ENCODE results near the gene MROH2A. TPM values are rescaled to one million over a fixed set of nuclear protein-coding genes. Genes with fewer than 3 reads are reported as not detected.
A peak's percentile ranks its signal among the peaks of the same experiment; 100 is the strongest.

The MROH2A gene
- total and polyA plus RNA-seq, 7 experiments from 2014 or later: not detected

DNA sequence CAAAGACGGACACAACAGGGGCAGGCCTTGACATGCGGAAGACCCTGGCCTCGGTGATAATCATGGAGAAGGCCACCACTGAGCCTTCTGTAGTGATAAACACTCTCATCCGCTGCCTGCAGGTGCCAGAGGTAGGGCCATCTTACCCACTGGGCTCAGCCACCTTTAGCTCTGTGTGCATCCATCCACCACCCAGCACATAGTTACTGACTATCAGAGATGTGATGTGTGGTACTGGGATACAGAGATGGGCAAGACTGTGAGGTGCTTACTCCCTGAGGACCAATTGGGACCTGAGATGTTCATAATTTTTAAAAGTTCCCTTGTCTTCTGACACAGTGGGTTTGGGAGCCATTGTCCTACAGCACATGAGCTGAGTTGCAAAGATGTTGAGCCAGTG is 1.6 kb downstream of the MROH2A start:
- peaks cover 12 to 55% (median 36%) of the 10 kb centered on the region in 5 donors for H3K27me3 Mint-ChIP-seq
- Histone ChIP-seq H3K4me1 (ENCODE audit: control insufficient read depth in 2 of 2, insufficient read depth in 2 of 2, low read length in 2 of 2) (no peaks in the 10 kb centered on the region), H3K27me3 (ENCODE audit: control insufficient read depth in 2 of 2, insufficient read depth in 2 of 2, low read length in 2 of 2) (no peaks in the 10 kb centered on the region), H3K4me3 (ENCODE audit: low read length) (no peak overlapping the region), H3K9me3 (ENCODE audit: control insufficient read depth in 2 of 3, low read length in 3 of 3) (no peaks in the 10 kb centered on the region), H3K36me3 (ENCODE audit: control insufficient read depth in 2 of 3, insufficient read depth in 3 of 3, low read length in 3 of 3) (no peaks in the 10 kb centered on the region), H3K27ac (ENCODE audit: low read depth, low read length) (no peak overlapping the region)
- no peak overlapping the region for H3K4me3 Mint-ChIP-seq
- no peaks in the 10 kb centered on the region for H3K4me1 Mint-ChIP-seq
- ChIA-PET CTCF (no interaction called here), POLR2A (no interaction called here)
- ATAC-seq (no peak), DNase-seq (no peak)
- H3K27ac Mint-ChIP-seq: no peak overlapping the region
- intact Hi-C loops (cut with micrococcal nuclease): no loop called here
- peaks cover 0 to 29% (median 13%) of the 10 kb centered on the region in 11 donors for H3K9me3 Mint-ChIP-seq
- peaks cover 0 to 6% (median 0%) of the 10 kb centered on the region in 5 donors for H3K36me3 Mint-ChIP-seq

DNA sequence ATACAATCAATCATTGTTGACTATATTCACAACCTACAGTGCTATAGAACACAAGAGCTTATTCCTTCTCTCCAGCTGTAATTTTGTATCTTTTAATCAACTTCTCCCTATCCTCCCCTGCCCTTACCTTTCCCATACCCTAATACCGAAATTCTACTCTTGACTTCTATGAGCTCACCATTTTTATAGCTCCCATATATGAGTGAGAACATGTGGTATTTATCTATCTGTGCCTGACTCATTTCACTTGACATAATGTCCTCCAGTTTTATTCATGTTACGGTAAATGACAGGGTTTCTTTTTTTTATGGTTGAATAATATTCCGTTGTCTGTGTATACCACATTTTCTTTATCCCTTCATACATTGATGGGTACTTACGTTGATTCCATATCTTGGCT is 2.6 kb downstream of the MROH2A start:
- intact Hi-C loops (cut with micrococcal nuclease): no loop called here
- Mint-ChIP-seq H3K27me3 (peaks cover 12 to 55% (median 39%) of the 10 kb centered on the region in 5 donors), H3K9me3 (peaks cover 0 to 24% (median 10%) of the 10 kb centered on the region in 11 donors), H3K4me3 (no peak overlapping the region), H3K27ac (no peak overlapping the region), H3K36me3 (peaks cover 0 to 3% (median 0%) of the 10 kb centered on the region in 5 donors), H3K4me1 (no peaks in the 10 kb centered on the region)
- no peak overlapping the region for H3K27ac ChIP-seq (ENCODE audit: low read depth, low read length)
- ChIA-PET CTCF (no interaction called here), POLR2A (no interaction called here)
- DNase-seq (no peak), ATAC-seq (no peak)
- no peaks in the 10 kb centered on the region for H3K36me3 ChIP-seq (ENCODE audit: control insufficient read depth in 2 of 3, insufficient read depth in 3 of 3, low read length in 3 of 3)
- H3K9me3 ChIP-seq (ENCODE audit: control insufficient read depth in 2 of 3, low read length in 3 of 3): no peaks in the 10 kb centered on the region
- no peaks in the 10 kb centered on the region for H3K4me1 ChIP-seq (ENCODE audit: control insufficient read depth in 2 of 2, insufficient read depth in 2 of 2, low read length in 2 of 2)
- H3K27me3 ChIP-seq (ENCODE audit: control insufficient read depth in 2 of 2, insufficient read depth in 2 of 2, low read length in 2 of 2): no peaks in the 10 kb centered on the region
- no peak overlapping the region for H3K4me3 ChIP-seq (ENCODE audit: low read length)

DNA sequence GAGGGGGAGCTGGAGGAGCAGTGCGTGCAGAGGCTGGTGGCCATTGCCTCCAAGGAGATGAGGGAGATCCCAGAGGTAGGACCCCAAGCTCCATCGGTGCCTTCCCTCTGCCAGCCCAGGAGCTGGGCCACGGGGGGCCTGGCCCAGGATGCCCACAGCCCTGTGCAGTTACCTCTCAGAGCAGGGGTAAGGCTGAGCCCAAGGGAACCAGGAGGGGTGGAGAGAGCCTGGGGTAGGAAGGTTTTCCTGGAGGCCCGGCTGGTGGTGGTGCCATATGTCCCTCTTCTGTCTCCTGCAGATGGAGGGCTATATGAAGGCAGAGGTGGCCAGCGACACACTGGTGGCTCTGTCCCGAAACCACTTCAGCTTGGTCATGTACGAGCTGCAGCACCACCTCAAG is 11.4 kb downstream of the MROH2A start:
- H3K4me1 ChIP-seq (ENCODE audit: control insufficient read depth in 2 of 2, insufficient read depth in 2 of 2, low read length in 2 of 2): no peaks in the 10 kb centered on the region
- Mint-ChIP-seq H3K9me3 (peaks cover 0 to 9% (median 4%) of the 10 kb centered on the region in 11 donors), H3K27ac (no peak overlapping the region), H3K36me3 (no peaks in the 10 kb centered on the region), H3K4me3 (no peak overlapping the region), H3K4me1 (no peaks in the 10 kb centered on the region), H3K27me3 (peaks cover 0 to 14% (median 5%) of the 10 kb centered on the region in 5 donors)
- H3K27me3 ChIP-seq (ENCODE audit: control insufficient read depth in 2 of 2, insufficient read depth in 2 of 2, low read length in 2 of 2): no peaks in the 10 kb centered on the region
- no peak for DNase-seq
- no peak overlapping the region for H3K27ac ChIP-seq (ENCODE audit: low read depth, low read length)
- no peak for ATAC-seq
- POLR2A ChIA-PET: no interaction called here
- CTCF ChIA-PET: no interaction called here
- no peaks in the 10 kb centered on the region for H3K36me3 ChIP-seq (ENCODE audit: control insufficient read depth in 2 of 3, insufficient read depth in 3 of 3, low read length in 3 of 3)
- intact Hi-C loops (cut with micrococcal nuclease): no loop called here
- H3K9me3 ChIP-seq (ENCODE audit: control insufficient read depth in 2 of 3, low read length in 3 of 3): no peaks in the 10 kb centered on the region
- no peak overlapping the region for H3K4me3 ChIP-seq (ENCODE audit: low read length)

DNA sequence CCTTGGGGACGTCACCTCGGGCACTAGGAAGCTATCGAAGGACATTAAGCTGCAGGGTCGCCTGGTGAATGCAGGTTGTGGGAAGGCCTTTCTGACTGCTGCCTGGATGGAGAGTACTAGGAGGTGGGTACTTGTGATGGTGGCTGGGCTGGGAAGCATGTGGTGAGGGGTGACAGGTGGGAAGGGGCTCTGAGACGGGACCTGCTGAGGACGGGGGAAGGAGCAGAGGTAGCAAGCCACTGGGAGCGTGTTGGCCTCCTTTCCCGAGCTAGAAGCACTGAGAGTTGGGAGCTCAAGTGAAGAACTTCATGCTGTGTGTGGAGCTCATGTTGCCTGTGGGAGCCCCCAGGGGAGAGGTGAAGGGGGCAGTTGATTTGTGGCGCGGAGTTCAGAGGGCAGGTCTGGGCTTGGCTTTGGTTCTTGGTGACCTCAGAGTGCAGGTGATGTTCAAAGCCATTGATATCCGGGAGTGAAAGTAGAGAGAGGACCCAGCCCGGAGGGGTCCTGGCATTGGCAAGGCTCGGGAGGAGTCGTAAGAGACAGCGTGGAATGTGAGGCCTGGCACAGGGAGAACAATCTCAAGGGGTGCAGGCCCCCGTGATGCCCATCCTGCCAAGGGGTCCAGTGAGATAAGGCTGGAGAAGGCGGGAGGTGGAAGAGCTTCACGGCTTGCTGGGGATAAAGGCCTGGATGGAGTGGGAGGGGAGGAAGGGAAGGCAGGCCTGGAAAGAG is 13.2 kb downstream of the MROH2A start:
- Mint-ChIP-seq H3K9me3 (peaks cover 0 to 2% (median 1%) of the 10 kb centered on the region in 11 donors), H3K36me3 (no peaks in the 10 kb centered on the region), H3K27me3 (peaks cover 0 to 4% (median 2%) of the 10 kb centered on the region in 5 donors), H3K27ac (no peak overlapping the region), H3K4me3 (no peak overlapping the region), H3K4me1 (no peaks in the 10 kb centered on the region)
- POLR2A ChIA-PET: no interaction called here
- CTCF ChIA-PET: interaction anchor here (0.9 kb wide), 1 partner anchor 80 kb away, joined by 3 read pairs; no protein-coding TSS in a partner anchor
- Histone ChIP-seq H3K4me1 (ENCODE audit: control insufficient read depth in 2 of 2, insufficient read depth in 2 of 2, low read length in 2 of 2) (no peaks in the 10 kb centered on the region), H3K36me3 (ENCODE audit: control insufficient read depth in 2 of 3, insufficient read depth in 3 of 3, low read length in 3 of 3) (no peaks in the 10 kb centered on the region), H3K27ac (ENCODE audit: low read depth, low read length) (no peak overlapping the region), H3K27me3 (ENCODE audit: control insufficient read depth in 2 of 2, insufficient read depth in 2 of 2, low read length in 2 of 2) (no peaks in the 10 kb centered on the region), H3K9me3 (ENCODE audit: control insufficient read depth in 2 of 3, low read length in 3 of 3) (no peaks in the 10 kb centered on the region), H3K4me3 (ENCODE audit: low read length) (no peak overlapping the region)
- intact Hi-C loops (cut with micrococcal nuclease): no loop called here
- ATAC-seq (no peak), DNase-seq (no peak)

DNA sequence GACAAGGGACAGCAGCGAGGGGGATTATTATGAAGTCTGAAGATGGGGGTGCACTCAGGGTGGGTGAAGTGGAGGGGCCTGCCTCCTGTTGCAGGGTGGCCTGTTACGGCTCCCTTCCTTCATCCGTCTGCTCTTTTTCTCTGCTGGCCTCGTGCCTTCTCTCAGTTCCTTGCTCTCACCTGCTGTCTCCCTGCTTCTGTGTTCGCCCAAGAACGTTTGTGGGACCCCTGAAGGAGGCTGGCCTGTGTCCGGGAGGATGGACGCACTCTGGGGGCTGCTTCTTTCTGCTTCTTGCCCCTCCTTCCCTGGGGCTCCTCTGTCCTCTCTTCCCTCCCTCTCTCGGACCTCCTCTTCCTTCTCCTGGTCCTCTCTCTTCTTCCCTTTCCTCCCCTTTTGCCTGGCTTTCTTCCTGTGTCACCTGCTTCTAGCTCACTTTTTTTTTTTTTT is 13.8 kb downstream of the MROH2A start:
- Mint-ChIP-seq H3K4me3 (no peak overlapping the region), H3K36me3 (no peaks in the 10 kb centered on the region), H3K4me1 (no peaks in the 10 kb centered on the region), H3K9me3 (peaks cover 0 to 2% (median 0%) of the 10 kb centered on the region in 11 donors), H3K27ac (peak overlapping the region in 1 of 9 donors; percentile 20), H3K27me3 (peaks cover 0 to 4% (median 0%) of the 10 kb centered on the region in 5 donors)
- POLR2A ChIA-PET: no interaction called here
- no peak overlapping the region for H3K4me3 ChIP-seq (ENCODE audit: low read length)
- intact Hi-C loops (cut with micrococcal nuclease): no loop called here
- CTCF ChIA-PET: interaction anchor here (0.9 kb wide), 1 partner anchor 80 kb away, joined by 3 read pairs; no protein-coding TSS in a partner anchor
- H3K27ac ChIP-seq (ENCODE audit: low read depth, low read length): no peak overlapping the region
- no peaks in the 10 kb centered on the region for H3K4me1 ChIP-seq (ENCODE audit: control insufficient read depth in 2 of 2, insufficient read depth in 2 of 2, low read length in 2 of 2)
- ATAC-seq (no peak), DNase-seq (no peak)
- H3K27me3 ChIP-seq (ENCODE audit: control insufficient read depth in 2 of 2, insufficient read depth in 2 of 2, low read length in 2 of 2): no peaks in the 10 kb centered on the region
- H3K36me3 ChIP-seq (ENCODE audit: control insufficient read depth in 2 of 3, insufficient read depth in 3 of 3, low read length in 3 of 3): no peaks in the 10 kb centered on the region
- H3K9me3 ChIP-seq (ENCODE audit: control insufficient read depth in 2 of 3, low read length in 3 of 3): no peaks in the 10 kb centered on the region

DNA sequence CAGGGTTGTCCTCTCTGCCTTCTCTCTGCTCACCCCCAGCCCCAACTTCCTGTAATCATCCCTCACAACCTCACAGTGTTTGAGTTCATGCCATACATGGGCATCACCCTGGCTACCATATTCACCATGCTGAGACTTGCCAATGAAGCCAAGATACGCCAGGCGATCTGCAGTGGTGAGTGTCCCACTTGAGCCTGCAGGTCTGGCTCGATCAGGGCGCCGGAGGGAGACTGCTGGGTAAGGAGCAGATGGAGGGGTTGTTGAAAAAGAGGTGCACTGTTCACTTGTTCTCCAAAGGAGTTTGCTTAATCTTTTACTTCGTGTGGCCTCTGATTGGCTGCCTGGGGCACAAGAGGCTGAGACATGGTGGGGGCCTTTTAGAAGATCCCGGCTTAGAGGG is 14.6 kb downstream of the MROH2A start:
- Histone ChIP-seq H3K27ac (ENCODE audit: low read depth, low read length) (no peak overlapping the region), H3K4me3 (ENCODE audit: low read length) (no peak overlapping the region), H3K4me1 (ENCODE audit: control insufficient read depth in 2 of 2, insufficient read depth in 2 of 2, low read length in 2 of 2) (no peaks in the 10 kb centered on the region), H3K9me3 (ENCODE audit: control insufficient read depth in 2 of 3, low read length in 3 of 3) (no peaks in the 10 kb centered on the region), H3K27me3 (ENCODE audit: control insufficient read depth in 2 of 2, insufficient read depth in 2 of 2, low read length in 2 of 2) (no peaks in the 10 kb centered on the region), H3K36me3 (ENCODE audit: control insufficient read depth in 2 of 3, insufficient read depth in 3 of 3, low read length in 3 of 3) (no peaks in the 10 kb centered on the region)
- Mint-ChIP-seq H3K27ac (no peak overlapping the region), H3K9me3 (peaks cover 0 to 2% (median 0%) of the 10 kb centered on the region in 11 donors), H3K4me3 (no peak overlapping the region), H3K36me3 (no peaks in the 10 kb centered on the region), H3K4me1 (no peaks in the 10 kb centered on the region), H3K27me3 (peaks cover 0 to 4% (median 0%) of the 10 kb centered on the region in 5 donors)
- intact Hi-C loops (cut with micrococcal nuclease): no loop called here
- ATAC-seq (no peak), DNase-seq (no peak)
- POLR2A ChIA-PET: no interaction called here
- CTCF ChIA-PET: no interaction called here
